Measurements from ENCODE around the gene EFL1. TPM values are rescaled to one million over a fixed set of nuclear protein-coding genes. Genes with fewer than 3 reads are reported as not detected.

The EFL1 gene
- total RNA-seq, 1 donor from 2014 or later, result 17.3 TPM

GRCh38 chr15:82172506-82172905 lies 90.0 kb downstream of the EFL1 start:
- TF ChIP-seq, protein P1, sequence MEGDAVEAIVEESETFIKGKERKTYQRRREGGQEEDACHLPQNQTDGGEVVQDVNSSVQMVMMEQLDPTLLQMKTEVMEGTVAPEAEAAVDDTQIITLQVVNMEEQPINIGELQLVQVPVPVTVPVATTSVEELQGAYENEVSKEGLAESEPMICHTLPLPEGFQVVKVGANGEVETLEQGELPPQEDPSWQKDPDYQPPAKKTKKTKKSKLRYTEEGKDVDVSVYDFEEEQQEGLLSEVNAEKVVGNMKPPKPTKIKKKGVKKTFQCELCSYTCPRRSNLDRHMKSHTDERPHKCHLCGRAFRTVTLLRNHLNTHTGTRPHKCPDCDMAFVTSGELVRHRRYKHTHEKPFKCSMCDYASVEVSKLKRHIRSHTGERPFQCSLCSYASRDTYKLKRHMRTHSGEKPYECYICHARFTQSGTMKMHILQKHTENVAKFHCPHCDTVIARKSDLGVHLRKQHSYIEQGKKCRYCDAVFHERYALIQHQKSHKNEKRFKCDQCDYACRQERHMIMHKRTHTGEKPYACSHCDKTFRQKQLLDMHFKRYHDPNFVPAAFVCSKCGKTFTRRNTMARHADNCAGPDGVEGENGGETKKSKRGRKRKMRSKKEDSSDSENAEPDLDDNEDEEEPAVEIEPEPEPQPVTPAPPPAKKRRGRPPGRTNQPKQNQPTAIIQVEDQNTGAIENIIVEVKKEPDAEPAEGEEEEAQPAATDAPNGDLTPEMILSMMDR (IDR thresholded peaks at IDR 0.05), result no peak
- DNase-seq (ENCODE audit: low spot score in 2 of 2), result no peak
- Histone ChIP-seq H3K9me3 (no peaks in the 10 kb centered on the region), H3K27ac (no peak overlapping the region), H3K4me3 (no peak overlapping the region), H3K27me3 (no peaks in the 10 kb centered on the region), H3K36me3 (no peaks in the 10 kb centered on the region), H3K4me1 (peaks cover 0 to 5% of the 10 kb centered on the region in 2 donors)
- intact Hi-C loops (cut with DNase I), result no loop called here

- intact Hi-C loops (cut with DNase I), result no loop called here
- H3K27me3 ChIP-seq, result no peaks in the 10 kb centered on the region
- no peak overlapping the region for H3K27ac ChIP-seq
- H3K4me3 ChIP-seq, result no peak overlapping the region
- DNase-seq (ENCODE audit: low spot score in 2 of 2), result no peak
- H3K9me3 ChIP-seq, result no peaks in the 10 kb centered on the region
- peaks cover 0 to 4% of the 10 kb centered on the region in 2 donors for H3K36me3 ChIP-seq
- no peaks in the 10 kb centered on the region for H3K4me1 ChIP-seq
- TF ChIP-seq, protein P1 (IDR thresholded peaks at IDR 0.05), result no peak
These were observed 93.8 kb downstream of the EFL1 start for GRCh38 chr15:82168757-82169156.

DNA sequence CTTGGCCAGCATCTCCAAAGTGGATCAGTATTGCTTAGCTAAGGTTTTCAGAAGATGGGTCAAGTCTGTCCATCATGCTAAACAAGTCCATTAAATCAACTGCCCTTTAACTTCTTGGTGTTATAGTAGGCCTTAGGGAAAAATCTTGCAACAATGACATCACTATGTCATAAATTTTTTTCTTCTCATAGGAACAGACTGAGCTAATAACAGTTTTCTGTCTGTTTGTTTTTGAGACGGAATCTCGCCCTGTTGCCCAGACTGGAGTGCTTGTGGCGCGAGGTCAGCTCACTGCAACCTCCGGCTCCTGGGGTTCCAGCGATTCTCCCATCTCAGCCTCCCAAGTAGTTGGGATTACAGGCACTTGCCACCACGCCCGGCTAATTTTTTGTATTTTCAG lies 94.2 kb downstream of the EFL1 start:
- TF ChIP-seq, protein P1 (IDR thresholded peaks at IDR 0.05), result no peak

DNA sequence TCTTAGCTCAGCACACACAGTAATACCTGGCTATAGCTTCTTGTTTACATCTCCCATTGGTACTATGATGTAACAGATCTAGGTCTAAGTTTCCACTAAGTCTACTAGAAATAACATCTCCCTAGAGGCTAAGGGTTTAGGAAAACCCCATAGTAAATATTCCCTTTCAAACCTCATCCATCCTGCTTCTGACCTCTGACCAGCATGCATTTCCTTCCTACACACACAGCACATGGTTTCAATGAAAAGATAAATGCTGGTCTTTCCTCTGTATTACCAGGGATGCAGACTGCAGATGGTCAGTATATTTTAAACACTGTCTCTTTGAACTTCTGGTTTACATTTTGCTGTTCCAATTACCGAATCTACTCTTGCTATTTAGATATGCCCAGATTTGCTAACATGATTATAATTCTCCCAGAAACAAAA lies 96.6 kb downstream of the EFL1 start:
- TF ChIP-seq, protein P1 (IDR thresholded peaks at IDR 0.05), result no peak
- intact Hi-C loops (cut with DNase I), result no loop called here
- Histone ChIP-seq H3K9me3 (no peaks in the 10 kb centered on the region), H3K36me3 (peaks cover 4 to 22% of the 10 kb centered on the region in 2 donors), H3K27ac (no peak overlapping the region), H3K27me3 (no peaks in the 10 kb centered on the region), H3K4me1 (no peaks in the 10 kb centered on the region), H3K4me3 (no peak overlapping the region)
- DNase-seq (ENCODE audit: low spot score in 2 of 2), result no peak

More for the DNA sequence above, 94.2 kb downstream of the EFL1 start:
- H3K9me3 ChIP-seq, result no peaks in the 10 kb centered on the region
- DNase-seq (ENCODE audit: low spot score in 2 of 2), result no peak
- H3K27ac ChIP-seq, result no peak overlapping the region
- H3K4me3 ChIP-seq, result no peak overlapping the region
- no peaks in the 10 kb centered on the region for H3K4me1 ChIP-seq
- peaks cover under 1 to 8% of the 10 kb centered on the region in 2 donors for H3K36me3 ChIP-seq
- no peaks in the 10 kb centered on the region for H3K27me3 ChIP-seq
- intact Hi-C loops (cut with DNase I), result no loop called here

- DNase-seq (ENCODE audit: low spot score in 2 of 2), result no peak
- TF ChIP-seq, protein P1 (IDR thresholded peaks at IDR 0.05), result no peak
- no peak overlapping the region for H3K27ac ChIP-seq
- no peaks in the 10 kb centered on the region for H3K27me3 ChIP-seq
- H3K4me1 ChIP-seq, result no peaks in the 10 kb centered on the region
- H3K9me3 ChIP-seq, result no peaks in the 10 kb centered on the region
- H3K36me3 ChIP-seq, result peaks cover 4 to 38% of the 10 kb centered on the region in 2 donors
- no peak overlapping the region for H3K4me3 ChIP-seq
- intact Hi-C loops (cut with DNase I), result no loop called here
These were observed 102.6 kb downstream of the EFL1 start for GRCh38 chr15:82159922-82160321.

GRCh38 chr15:82158811-82159210 lies 103.7 kb downstream of the EFL1 start:
- no peak overlapping the region for H3K4me3 ChIP-seq
- no peaks in the 10 kb centered on the region for H3K9me3 ChIP-seq
- peaks cover 4 to 35% of the 10 kb centered on the region in 2 donors for H3K36me3 ChIP-seq
- TF ChIP-seq, protein P1 (IDR thresholded peaks at IDR 0.05), result no peak
- no peak for DNase-seq (ENCODE audit: low spot score in 2 of 2)
- no peaks in the 10 kb centered on the region for H3K4me1 ChIP-seq
- H3K27ac ChIP-seq, result no peak overlapping the region
- intact Hi-C loops (cut with DNase I), result no loop called here
- H3K27me3 ChIP-seq, result no peaks in the 10 kb centered on the region
